Thymus (tissue), 11 donors: ENCODE results near the gene RAD51B. TPM values are rescaled to one million over a fixed set of nuclear protein-coding genes. Genes with fewer than 3 reads are reported as not detected.

Experiments
- DNase-seq, 9 donors: peaks; one replicate each; pipeline ENCODE4 v3.0.0-alpha.2; 2013; ENCODE audit warnings: low spot score in 9 of 9, low read depth in 6 of 9, missing footprints in 1 of 9
- H3K27ac ChIP-seq, 2 donors: one replicate each; pipeline ENCODE4 v1.5.1; 2013; ENCODE audit warnings: control low read depth in 1 of 2, low read depth in 1 of 2, low read length in 1 of 2, mild to moderate bottlenecking in 1 of 2, moderate library complexity in 1 of 2
- H3K27me3 ChIP-seq, 2 donors: one replicate each; pipeline ENCODE4 v1.5.1; 2013; ENCODE audit warnings: low read length in 1 of 2; ENCODE audit not compliant: control insufficient read depth in 2 of 2, insufficient read depth in 1 of 2
- H3K36me3 ChIP-seq, 2 donors: one replicate each; pipeline ENCODE4 v1.5.1; 2013; ENCODE audit warnings: low read length in 1 of 2, mild to moderate bottlenecking in 1 of 2, moderate library complexity in 1 of 2; ENCODE audit not compliant: control insufficient read depth in 2 of 2, insufficient read depth in 2 of 2
- H3K4me1 ChIP-seq, 2 donors: one replicate each; pipeline ENCODE4 v1.5.1; 2013; ENCODE audit warnings: low read length in 2 of 2; ENCODE audit not compliant: control insufficient read depth in 2 of 2, insufficient read depth in 2 of 2
- H3K4me3 ChIP-seq, 2 donors: one replicate each; pipeline ENCODE4 v1.5.1; 2013; ENCODE audit warnings: low read length in 2 of 2, control low read depth in 1 of 2, mild to moderate bottlenecking in 1 of 2
- H3K9me3 ChIP-seq, 2 donors: one replicate each; pipeline ENCODE4 v1.5.1; 2013; ENCODE audit warnings: low read length in 1 of 2, mild to moderate bottlenecking in 1 of 2; ENCODE audit not compliant: control insufficient read depth in 2 of 2, insufficient read depth in 1 of 2
- WGBS: extraction: QIAGEN DNeasy Blood & Tissue Kit; methylation state at CpG from one replicate; pipeline ENCODE4 v1.1.7; 2013; 5-methylcytosine and 5-hydroxymethylcytosine counted together
- polyA plus RNA-seq: library from polyadenylated mRNA; stranded (reverse); fragments of 200-250 nt; gene quantifications from one replicate; pipeline ENCODE4 v1.2.3, GENCODE V29; 2013
- total RNA-seq: library from RNA; stranded (reverse); fragments of 120-200 nt; gene quantifications from one replicate; pipeline ENCODE4 v1.2.4, GENCODE V29; 2013
- donor health status: healthy.

Gene RAD51B
- total and polyA plus RNA-seq, 2 donors = 7.8 to 17.8 TPM

DNA sequence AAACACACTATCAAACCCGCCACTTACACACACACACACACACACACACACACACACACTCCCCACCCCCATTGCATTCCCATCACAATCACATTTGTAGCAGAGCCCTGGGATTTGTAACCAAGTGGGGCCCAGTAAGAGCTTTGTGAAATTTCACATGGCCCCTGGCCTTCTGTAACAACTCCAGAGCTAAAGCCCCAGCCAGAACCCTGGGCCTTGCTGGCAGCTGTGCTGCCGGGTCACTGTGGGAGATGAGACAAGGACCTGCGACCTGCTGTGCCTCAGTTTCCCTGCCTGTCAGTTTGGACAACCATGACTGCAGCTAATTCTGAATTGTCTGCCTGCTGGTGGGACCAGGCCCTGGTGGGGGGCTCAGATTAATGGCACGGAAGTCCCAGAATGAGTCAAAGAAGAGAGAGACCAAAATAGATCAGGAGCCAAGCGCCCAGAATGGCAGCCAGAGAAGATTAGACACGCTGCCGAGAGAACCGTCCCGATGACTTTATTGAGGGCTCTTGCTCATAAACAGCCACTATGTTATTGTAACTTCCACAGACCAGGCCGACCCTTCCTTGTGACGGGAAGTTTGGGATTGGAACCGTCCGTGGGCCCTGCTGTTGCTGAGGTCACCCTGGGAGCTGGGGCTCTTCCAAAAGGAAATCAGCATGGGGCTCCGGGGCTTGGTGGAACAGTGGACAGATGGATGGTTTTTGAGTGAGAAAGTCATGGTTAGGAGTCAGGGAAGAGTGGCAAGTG, 850.2 kb downstream of the RAD51B start:
- DNase-seq = no peak
- Histone ChIP-seq H3K4me1 (peaks cover 0 to 22% of the 10 kb centered on the region in 2 donors), H3K27ac (peak overlapping the region in 1 of 2 donors; percentile 34), H3K9me3 (no peaks in the 10 kb centered on the region), H3K27me3 (no peaks in the 10 kb centered on the region), H3K4me3 (no peak overlapping the region), H3K36me3 (no peaks in the 10 kb centered on the region)
- WGBS = 96% methylated on average over 14 of the region's 14 CpGs

DNA sequence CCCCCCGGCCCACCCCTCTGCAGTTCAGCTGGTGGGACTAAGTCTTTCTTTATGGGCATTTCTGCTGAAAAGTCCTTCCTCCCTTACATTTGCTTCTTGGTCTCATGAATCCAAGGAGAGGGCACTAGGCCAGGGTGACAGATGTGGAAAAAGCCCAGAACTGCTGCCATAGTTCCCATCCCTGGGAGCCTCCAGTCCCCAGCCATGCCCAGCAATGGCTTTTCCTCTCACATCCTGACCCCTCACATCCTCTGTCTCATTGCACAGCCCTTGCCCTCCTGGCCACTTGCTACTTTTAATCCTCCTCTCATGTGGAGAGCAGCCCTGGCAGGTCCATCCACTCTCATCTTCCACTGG, 850.8 kb downstream of the RAD51B start:
- 98% methylated on average over 1 of the region's 1 CpG for WGBS
- Histone ChIP-seq H3K4me3 (no peak overlapping the region), H3K27me3 (no peaks in the 10 kb centered on the region), H3K4me1 (peaks cover 0 to 22% of the 10 kb centered on the region in 2 donors), H3K9me3 (no peaks in the 10 kb centered on the region), H3K36me3 (no peaks in the 10 kb centered on the region), H3K27ac (no peak overlapping the region)
- no peak for DNase-seq

- Histone ChIP-seq H3K4me3 (no peak overlapping the region), H3K36me3 (no peaks in the 10 kb centered on the region), H3K27me3 (no peaks in the 10 kb centered on the region), H3K9me3 (no peaks in the 10 kb centered on the region), H3K27ac (peak overlapping the region in 1 of 2 donors; percentile 9), H3K4me1 (peaks cover 0 to 18% of the 10 kb centered on the region in 2 donors)
- DNase-seq = no peak
- 94% methylated on average over 2 of the region's 2 CpGs for WGBS
Measured at GRCh38 chr14:68671909-68672308, 852.3 kb downstream of the RAD51B start.

- H3K4me1 ChIP-seq = peaks cover 0 to 26% of the 10 kb centered on the region in 2 donors
- H3K36me3 ChIP-seq = no peaks in the 10 kb centered on the region
- H3K9me3 ChIP-seq = no peaks in the 10 kb centered on the region
- H3K27ac ChIP-seq = no peak overlapping the region
- WGBS = 91% methylated on average over 3 of the region's 3 CpGs
- DNase-seq = no peak
- no peak overlapping the region for H3K4me3 ChIP-seq
- H3K27me3 ChIP-seq = no peaks in the 10 kb centered on the region
Measured at GRCh38 chr14:68672609-68673285, 853.2 kb downstream of the RAD51B start.

- 77% methylated on average over 5 of the region's 5 CpGs for WGBS
- DNase-seq = no peak
- Histone ChIP-seq H3K4me1 (peaks cover 0 to 24% of the 10 kb centered on the region in 2 donors), H3K27me3 (no peaks in the 10 kb centered on the region), H3K27ac (no peak overlapping the region), H3K9me3 (no peaks in the 10 kb centered on the region), H3K4me3 (no peak overlapping the region), H3K36me3 (no peaks in the 10 kb centered on the region)
Measured at GRCh38 chr14:68673464-68673863, 853.9 kb downstream of the RAD51B start.

- peaks cover 0 to 19% of the 10 kb centered on the region in 2 donors for H3K4me1 ChIP-seq
- no peak overlapping the region for H3K27ac ChIP-seq
- H3K9me3 ChIP-seq = no peaks in the 10 kb centered on the region
- H3K27me3 ChIP-seq = no peaks in the 10 kb centered on the region
- no peaks in the 10 kb centered on the region for H3K36me3 ChIP-seq
- WGBS = 93% methylated on average over 5 of the region's 5 CpGs
- no peak for DNase-seq
- no peak overlapping the region for H3K4me3 ChIP-seq
Measured at GRCh38 chr14:68674538-68675232, 855.1 kb downstream of the RAD51B start.

DNA sequence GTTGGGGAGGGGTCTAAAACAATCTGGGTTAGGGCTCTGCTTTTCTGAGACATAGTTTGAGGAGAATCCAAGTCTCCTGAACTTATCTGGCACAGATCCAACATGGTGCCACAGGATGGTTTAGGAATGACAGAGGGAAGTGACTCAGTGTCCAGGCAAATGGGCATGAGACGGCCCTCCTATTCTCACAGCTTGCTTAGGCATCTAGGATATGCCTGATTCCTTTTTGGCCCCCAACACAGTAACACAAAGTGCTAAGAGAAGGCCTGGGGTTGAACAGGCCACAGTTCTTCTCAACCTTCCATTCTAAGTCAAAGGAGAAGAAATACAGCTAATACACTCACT, 855.6 kb downstream of the RAD51B start:
- H3K4me3 ChIP-seq = no peak overlapping the region
- peaks cover 0 to 18% of the 10 kb centered on the region in 2 donors for H3K4me1 ChIP-seq
- no peaks in the 10 kb centered on the region for H3K36me3 ChIP-seq
- 100% methylated on average over 1 of the region's 1 CpG for WGBS
- H3K27me3 ChIP-seq = no peaks in the 10 kb centered on the region
- DNase-seq = no peak
- H3K9me3 ChIP-seq = no peaks in the 10 kb centered on the region
- no peak overlapping the region for H3K27ac ChIP-seq

GRCh38 chr14:68676511-68676943, 856.9 kb downstream of the RAD51B start:
- 91% methylated on average over 11 of the region's 11 CpGs for WGBS
- peak in 1 of 9 donors; percentile 13 for DNase-seq

GRCh38 chr14:68677476-68677875, 857.9 kb downstream of the RAD51B start:
- no peaks in the 10 kb centered on the region for H3K9me3 ChIP-seq
- H3K4me3 ChIP-seq = no peak overlapping the region
- WGBS = 92% methylated on average over 7 of the region's 7 CpGs
- DNase-seq = no peak
- peaks cover 2 to 23% of the 10 kb centered on the region in 2 donors for H3K4me1 ChIP-seq
- peak overlapping the region in 1 of 2 donors; percentile 15 for H3K27ac ChIP-seq
- H3K36me3 ChIP-seq = no peaks in the 10 kb centered on the region
- H3K27me3 ChIP-seq = no peaks in the 10 kb centered on the region

More at GRCh38 chr14:68676511-68676943, 856.9 kb downstream of the RAD51B start:
- H3K9me3 ChIP-seq = no peaks in the 10 kb centered on the region
- H3K27ac ChIP-seq = peak overlapping the region; percentile 26 to 27
- H3K4me1 ChIP-seq = peaks cover 2 to 15% of the 10 kb centered on the region in 2 donors
- H3K27me3 ChIP-seq = no peaks in the 10 kb centered on the region
- H3K36me3 ChIP-seq = no peaks in the 10 kb centered on the region
- H3K4me3 ChIP-seq = no peak overlapping the region
